GM12878 (cell line): ENCODE data around the gene HMCES. TPM values are rescaled to one million over a fixed set of nuclear protein-coding genes. Genes with fewer than 3 reads are reported as not detected.

Source experiments
- ATAC-seq: fragments of 200-7000 bp; cut with Tn5 transposase; 3 replicates; pipeline ENCODE4 v1.9.1; 2020; ENCODE audit warnings: mild to moderate bottlenecking, moderate library complexity
- BruUV-seq: library from RNA; stranded (reverse); fragments of 400-500 nt; replicated peaks from 2 replicates; lab custom pipeline; 2021; lab: Mats Ljungman, UMichigan
- CTCF ChIA-PET: fragments of 300-600 bp; sonication (Branson Sonifier 250); formaldehyde crosslinking; extraction: SDS; loops from one replicate; lab custom pipeline; 2021; ENCODE audit warnings: inconsistent platforms; lab: Yijun Ruan, JAX
- POLR2A ChIA-PET: fragments of 350-600 bp; formaldehyde crosslinking; extraction: SDS; loops from one replicate; lab custom pipeline; 2021; ENCODE audit warnings: inconsistent platforms; lab: Charles Lee
- RAD21 ChIA-PET: fragments of 300-600 bp; sonication (Branson Sonifier 250); formaldehyde crosslinking; loops from one replicate; lab custom pipeline; 2023; ENCODE audit warnings: antibody characterized with exemption; ENCODE audit not compliant: unreplicated experiment; lab: Charles Lee
- SMC1A ChIA-PET: fragments of 300-600 bp; sonication (Branson Sonifier 250); formaldehyde crosslinking; loops from one replicate; lab custom pipeline; 2023; ENCODE audit not compliant: unreplicated experiment, uncharacterized antibody; lab: Charles Lee
- DNase-seq: peaks from one replicate; pipeline ENCODE4 v3.0.0-alpha.2; 2011; ENCODE audit warnings: low read depth, low spot score
- FAIRE-seq: peaks from 3 replicates; lab custom pipeline; 2011; peaks lifted over from hg19 to GRCh38; lab: Jason Lieb, UNC
- H2AFZ ChIP-seq: 2 replicates; pipeline ENCODE4 v1.6.0; 2011; ENCODE audit warnings: low read depth, low read length, control low read depth; ENCODE audit not compliant: control insufficient read depth
- H3K27ac ChIP-seq: 2 replicates; pipeline ENCODE4 v1.5.1; 2011; ENCODE audit warnings: control low read depth; ENCODE audit not compliant: control insufficient read depth, insufficient read depth
- H3K27me3 ChIP-seq, 2 experiments: replicated peaks in 1 of 2; 2 replicates each; pipeline versions ENCODE4 v1.6.0 to v1.6.1; 2011; ENCODE audit warnings: low read length in 1 of 2; ENCODE audit not compliant: control insufficient read depth in 2 of 2, insufficient read depth in 2 of 2
- H3K36me3 ChIP-seq, 2 experiments: 2 replicates each; pipeline ENCODE4 v1.5.1; 2011; ENCODE audit warnings: low read length in 1 of 2; ENCODE audit not compliant: control insufficient read depth in 2 of 2, insufficient read depth in 2 of 2
- H3K4me1 ChIP-seq: 2 replicates; pipeline ENCODE4 v1.6.1; 2011; ENCODE audit warnings: mild to moderate bottlenecking, low read length, moderate library complexity, mixed read lengths; ENCODE audit not compliant: control insufficient read depth, insufficient read depth
- H3K4me2 ChIP-seq: 2 replicates; pipeline ENCODE4 v1.6.0; 2011; ENCODE audit warnings: control low read depth; ENCODE audit not compliant: control insufficient read depth, insufficient read depth
- H3K4me3 ChIP-seq: fragments of 200-600 bp; sonication (generic); 2 replicates; pipeline ENCODE4 v1.5.1; 2016
- H3K79me2 ChIP-seq: 2 replicates; pipeline ENCODE4 v1.6.0; 2011; ENCODE audit warnings: low read length; ENCODE audit not compliant: control insufficient read depth, insufficient read depth
- H3K9ac ChIP-seq: 2 replicates; pipeline ENCODE4 v1.8.0; 2011; ENCODE audit warnings: low read length, control low read depth, mixed read lengths; ENCODE audit not compliant: control insufficient read depth, insufficient read depth
- H3K9me3 ChIP-seq: replicated peaks from 3 replicates; pipeline ENCODE4 v1.5.1; 2011; ENCODE audit warnings: mild to moderate bottlenecking, low read length; ENCODE audit not compliant: control insufficient read depth, insufficient read depth
- H4K20me1 ChIP-seq: 2 replicates; pipeline ENCODE4 v1.6.0; 2011; ENCODE audit not compliant: control insufficient read depth, insufficient read depth
- BRCA1 ChIP-seq: IDR thresholded peaks from 2 replicates; pipeline ENCODE4 v1.6.1; 2011; ENCODE audit warnings: low read depth, low read length, improper control_type of control experiment
- CBFB ChIP-seq: IDR thresholded peaks from 2 replicates; pipeline ENCODE4 v1.6.1; 2016; ENCODE audit warnings: antibody characterized with exemption, low read depth
- CHD1 ChIP-seq: IDR thresholded peaks from 2 replicates; pipeline ENCODE4 v1.6.1; 2012; ENCODE audit warnings: low read depth, low read length, improper control_type of control experiment
- CHD4 ChIP-seq: fragments of 200-600 bp; sonication (generic); IDR thresholded peaks from 2 replicates; pipeline ENCODE4 v1.6.1; 2016; ENCODE audit warnings: mild to moderate bottlenecking
- FOXK2 ChIP-seq: fragments of 450-650 bp; IDR thresholded peaks from 2 replicates; pipeline ENCODE4 v1.6.1; 2017; ENCODE audit warnings: mild to moderate bottlenecking, moderate library complexity
- POLR2AphosphoS5 ChIP-seq: IDR thresholded peaks from 2 replicates; pipeline ENCODE4 v1.6.1; 2011; ENCODE audit warnings: mild to moderate bottlenecking, low read length, inconsistent platforms
- RELA ChIP-seq: fragments of 450-650 bp; IDR thresholded peaks from 2 replicates; pipeline ENCODE4 v1.8.0; 2014; ENCODE audit warnings: borderline replicate concordance; ENCODE audit not compliant: partially characterized antibody
- SMAD5 ChIP-seq: IDR thresholded peaks from 2 replicates; pipeline ENCODE4 v1.6.1; 2016; ENCODE audit warnings: antibody characterized with exemption, low read depth
- SRF ChIP-seq, 2 experiments: IDR thresholded peaks; 2 replicates each; pipeline ENCODE4 v1.6.1; 2011; ENCODE audit warnings: low read depth in 2 of 2, low read length in 2 of 2, mild to moderate bottlenecking in 1 of 2, moderate library complexity in 1 of 2
- STAT3 ChIP-seq: IDR thresholded peaks from 2 replicates; pipeline ENCODE4 v1.6.1; 2011; ENCODE audit warnings: low read depth, low read length, improper control_type of control experiment
- SUZ12 ChIP-seq: fragments of 200-600 bp; sonication (generic); IDR thresholded peaks from one replicate; pipeline ENCODE4 v1.6.1; 2018; ENCODE audit warnings: antibody characterized with exemption, mild to moderate bottlenecking; ENCODE audit not compliant: unreplicated experiment
- YY1 ChIP-seq: IDR thresholded peaks from 2 replicates; pipeline ENCODE4 v1.6.1; 2011; ENCODE audit warnings: low read depth, mild to moderate bottlenecking, low read length
- WGBS: methylation state at CpG from one replicate; pipeline ENCODE4 v1.1.6; 2016; ENCODE audit warnings: low lambda C conversion rate; ENCODE audit not compliant: insufficient replicate concordance, insufficient coverage; ENCODE audit errors: missing lambda C conversion rate; 5-methylcytosine and 5-hydroxymethylcytosine counted together
- in situ Hi-C: fragments of 300-500 bp; cut with MboI; formaldehyde crosslinking; loops from 9 replicates; pipeline ENCODE4 v1.14.3; 2018; ENCODE audit warnings: mixed read lengths
- intact Hi-C: fragments of 100-400 bp; cut with micrococcal nuclease; formaldehyde crosslinking; loops from one replicate; pipeline ENCODE4 v1.14.2; 2022; ENCODE audit not compliant: unreplicated experiment
- polyA plus RNA-seq, 11 experiments: library from polyadenylated mRNA; depleted of rRNA in 4 of 11; unstranded in 6 of 11; stranded (reverse) in 5 of 11; fragments of >200 nt; fragmentation: Nextera tagmentation in 4 of 11; fragmentation: Illumina TruSeq in 1 of 11; extraction: Ambion mirVana in 4 of 11; extraction: Trizol in 1 of 11; gene quantifications; 1 replicate in 1 of 11; 2 replicates in 10 of 11; pipeline versions ENCODE4 v1.2.1 to v1.2.3, GENCODE V29; 2011 to 2016; ENCODE audit warnings: inconsistent platforms in 2 of 11, missing spikeins in 2 of 11, low read depth in 1 of 11
- total RNA-seq, 4 experiments: library from RNA; depleted of rRNA in 3 of 4; stranded (reverse); fragments of >200 nt in 3 of 4; fragmentation: Illumina TruSeq in 1 of 4; extraction: Trizol in 1 of 4; gene quantifications; 2 replicates each; pipeline versions ENCODE4 v1.2.1 to v1.2.3, GENCODE V29; 2013 to 2021
- TF ChIP-seq, protein P1 (sequence below): IDR thresholded peaks from 2 replicates; pipeline ENCODE4 v1.6.1; 2011; ENCODE audit warnings: low read depth, mild to moderate bottlenecking, low read length, moderate library complexity, borderline replicate concordance; ENCODE audit errors: extremely low read depth

The HMCES gene
- total and polyA plus RNA-seq, 10 of the 15 experiments (the other 5 are each of a cell fraction or from before 2014, with no cell fraction given) = 12.4 to 49.8 (median 27.0) TPM

DNA sequence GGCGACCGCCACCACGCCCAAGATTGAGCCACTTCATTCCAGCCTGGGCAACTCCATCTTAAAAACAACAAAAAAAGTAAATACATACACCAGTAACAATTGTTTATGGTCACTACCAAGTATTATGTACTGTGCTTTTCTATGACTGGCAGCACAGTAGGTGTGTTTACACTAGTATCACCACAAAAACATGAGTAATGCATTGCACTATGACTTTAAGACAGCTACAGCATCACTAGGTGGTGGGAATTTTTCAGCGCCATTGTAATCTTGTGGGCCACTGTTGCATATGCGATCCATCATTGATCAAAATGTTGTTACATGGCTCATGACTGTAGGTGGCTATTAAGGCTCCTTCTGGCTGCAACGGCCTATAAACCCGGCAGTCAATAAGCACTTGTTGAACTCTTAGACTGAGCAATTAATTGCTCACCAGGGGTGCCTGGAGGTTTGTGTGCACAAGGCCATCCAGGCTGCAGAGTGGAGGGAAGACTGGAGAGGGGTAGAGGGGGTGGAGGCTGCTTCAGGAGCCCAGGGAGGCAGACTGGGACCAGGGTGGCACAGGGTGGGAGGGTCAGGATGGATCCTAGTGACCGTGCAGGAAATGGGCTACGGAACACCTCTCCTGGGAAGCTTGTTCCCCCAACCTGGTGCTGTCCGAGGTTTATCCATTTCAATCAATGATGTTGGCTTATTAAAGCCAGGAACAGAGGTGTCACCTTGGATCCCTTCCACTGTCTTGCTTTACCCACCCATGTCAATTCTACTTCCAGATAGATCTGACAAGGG, 47.1 kb upstream of the HMCES start:
- BruUV-seq = no TSS peak
- DNase-seq = no peak
- in situ Hi-C loops = no loop called here
- WGBS = 86% methylated on average over 10 of the region's 10 CpGs
- no peaks in the 10 kb centered on the region for H4K20me1 ChIP-seq
- no peak overlapping the region for H3K4me2 ChIP-seq
- no peaks in the 10 kb centered on the region for H3K27me3 ChIP-seq
- H3K9me3 ChIP-seq = no peaks in the 10 kb centered on the region
- TF ChIP-seq, protein P1, sequence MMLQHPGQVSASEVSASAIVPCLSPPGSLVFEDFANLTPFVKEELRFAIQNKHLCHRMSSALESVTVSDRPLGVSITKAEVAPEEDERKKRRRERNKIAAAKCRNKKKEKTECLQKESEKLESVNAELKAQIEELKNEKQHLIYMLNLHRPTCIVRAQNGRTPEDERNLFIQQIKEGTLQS = no peak
- TF ChIP-seq SUZ12 (no peak), STAT3 (no peak), SMAD5 (no peak), RELA (no peak), SRF (IDR thresholded peaks at IDR 0.05; ENCODE audit: low read depth in 2 of 2, low read length in 2 of 2) (no peak), FOXK2 (no peak), CHD4 (no peak), CHD1 (no peak), CBFB (no peak), POLR2AphosphoS5 (no peak), YY1 (no peak), BRCA1 (no peak)
- intact Hi-C loops = no loop called here
- H3K4me1 ChIP-seq = peaks cover 7% of the 10 kb centered on the region
- H3K36me3 ChIP-seq = no peaks in the 10 kb centered on the region
- H3K4me3 ChIP-seq = no peak overlapping the region
- CTCF ChIA-PET = interaction anchor here (0.6 to 2.5 kb wide), 4 partner anchors 14 to 345 kb away, joined by 4 to 12 read pairs (median 6); no protein-coding TSS in a partner anchor
- RAD21 ChIA-PET = interaction anchor here (1.5 to 2.0 kb wide), 2 partner anchors 70 to 178 kb away, joined by 5 read pairs; no protein-coding TSS in a partner anchor
- ATAC-seq = no peak
- H2AFZ ChIP-seq = no peak overlapping the region
- H3K9ac ChIP-seq = no peak overlapping the region
- SMC1A ChIA-PET = interaction anchor here (1.2 kb wide), 1 partner anchor 178 kb away, joined by 3 read pairs; no protein-coding TSS in a partner anchor
- POLR2A ChIA-PET = interaction anchor here (0.7 to 1.5 kb wide), 2 partner anchors 71 to 81 kb away, joined by 3 to 4 read pairs; no protein-coding TSS in a partner anchor
- H3K27ac ChIP-seq = no peak overlapping the region
- no peaks in the 10 kb centered on the region for H3K79me2 ChIP-seq
- no peak for FAIRE-seq
